HG03378 (cell line): ENCODE results near the gene GBX1.

Experiments
- ATAC-seq: cut with Tn5 transposase; IDR thresholded peaks from one replicate; pipeline ENCODE4 v1.9.1; 2021; ENCODE audit warnings: mild to moderate bottlenecking, moderate library complexity; ENCODE audit not compliant: unreplicated experiment

Gene GBX1

GRCh38 chr7:151129117-151129959 is 38.2 kb downstream of the GBX1 start:
- ATAC-seq, result no peak

GRCh38 chr7:151128716-151129115 is 38.8 kb downstream of the GBX1 start:
- ATAC-seq, result no peak

DNA sequence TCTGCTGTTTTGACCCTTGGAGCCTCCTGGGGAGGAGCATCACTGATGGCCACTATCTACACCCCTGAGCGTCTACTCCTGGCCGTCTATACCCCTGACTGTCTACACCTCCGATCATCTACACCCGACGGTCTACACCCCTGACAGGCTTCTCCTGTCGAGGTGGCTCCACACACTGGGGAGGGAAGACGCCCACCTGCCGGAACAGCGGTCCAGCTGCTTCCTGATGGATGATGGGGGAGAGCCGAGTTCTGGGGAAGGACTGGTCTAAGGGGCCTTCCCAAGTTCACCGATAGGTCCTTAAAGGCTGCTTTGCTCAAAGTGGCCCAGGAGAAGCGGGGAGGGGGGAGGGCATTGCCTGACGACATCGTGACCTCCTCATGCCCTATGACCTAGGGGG is 39.4 kb downstream of the GBX1 start:
- no peak for ATAC-seq

DNA sequence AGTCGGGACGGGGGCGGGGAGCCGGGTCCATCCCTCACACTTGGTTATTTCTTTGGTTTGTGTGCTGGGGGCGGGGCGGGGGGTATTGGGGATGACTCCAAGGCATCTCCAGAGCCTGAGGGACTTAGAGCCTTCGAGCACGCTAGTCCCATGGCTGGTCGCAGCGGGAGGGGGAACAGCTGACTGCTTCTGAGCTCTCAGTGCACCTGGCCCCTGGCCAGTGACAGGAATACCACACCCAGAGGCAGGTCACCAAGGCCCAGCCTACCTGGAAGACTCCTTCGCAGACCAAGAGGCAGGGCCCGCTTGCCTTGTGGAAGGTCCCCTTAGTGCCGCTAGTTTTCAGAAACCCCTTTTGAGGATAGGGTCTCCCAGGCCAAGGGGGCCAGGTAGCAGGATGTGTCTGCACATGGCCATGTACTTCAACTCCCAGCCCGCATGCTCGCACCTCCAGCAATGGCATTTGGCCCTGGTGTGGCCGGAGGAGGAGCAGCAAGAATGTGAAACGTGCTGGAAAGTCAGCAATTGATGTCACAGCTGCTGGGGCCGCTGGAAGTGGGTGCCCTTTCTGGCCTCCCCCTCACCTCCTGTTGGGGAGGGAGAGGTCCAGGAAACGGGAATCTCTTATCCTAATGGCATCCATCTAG is 40.9 kb downstream of the GBX1 start:
- no peak for ATAC-seq

GRCh38 chr7:151125846-151126481 is 41.5 kb downstream of the GBX1 start:
- no peak for ATAC-seq

DNA sequence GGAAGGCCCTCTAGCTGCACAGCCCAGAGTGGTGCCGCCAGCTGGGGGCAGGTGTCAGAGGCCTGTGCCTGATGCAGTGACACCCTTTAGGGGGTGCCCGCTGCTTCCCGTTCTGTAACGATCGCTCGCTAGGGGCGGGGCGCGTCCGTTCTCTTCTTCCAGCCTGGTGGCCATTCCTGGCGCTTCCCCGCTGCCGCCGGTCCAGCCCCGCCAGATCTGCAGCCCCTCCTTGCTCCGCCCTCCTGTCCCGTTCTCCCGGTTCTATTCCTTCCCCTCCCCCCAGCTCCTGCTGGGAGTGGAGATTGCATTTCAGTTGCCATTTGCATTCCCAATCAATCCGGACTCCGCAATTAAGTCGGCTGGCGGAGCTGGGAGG is 42.0 kb downstream of the GBX1 start:
- no peak for ATAC-seq

GRCh38 chr7:151124899-151125399 is 42.5 kb downstream of the GBX1 start:
- no peak for ATAC-seq

- no peak for ATAC-seq
Measured at GRCh38 chr7:151124481-151124880, 43.0 kb downstream of the GBX1 start.

GRCh38 chr7:151123822-151124464 is 43.6 kb downstream of the GBX1 start:
- peak; percentile 67 for ATAC-seq

DNA sequence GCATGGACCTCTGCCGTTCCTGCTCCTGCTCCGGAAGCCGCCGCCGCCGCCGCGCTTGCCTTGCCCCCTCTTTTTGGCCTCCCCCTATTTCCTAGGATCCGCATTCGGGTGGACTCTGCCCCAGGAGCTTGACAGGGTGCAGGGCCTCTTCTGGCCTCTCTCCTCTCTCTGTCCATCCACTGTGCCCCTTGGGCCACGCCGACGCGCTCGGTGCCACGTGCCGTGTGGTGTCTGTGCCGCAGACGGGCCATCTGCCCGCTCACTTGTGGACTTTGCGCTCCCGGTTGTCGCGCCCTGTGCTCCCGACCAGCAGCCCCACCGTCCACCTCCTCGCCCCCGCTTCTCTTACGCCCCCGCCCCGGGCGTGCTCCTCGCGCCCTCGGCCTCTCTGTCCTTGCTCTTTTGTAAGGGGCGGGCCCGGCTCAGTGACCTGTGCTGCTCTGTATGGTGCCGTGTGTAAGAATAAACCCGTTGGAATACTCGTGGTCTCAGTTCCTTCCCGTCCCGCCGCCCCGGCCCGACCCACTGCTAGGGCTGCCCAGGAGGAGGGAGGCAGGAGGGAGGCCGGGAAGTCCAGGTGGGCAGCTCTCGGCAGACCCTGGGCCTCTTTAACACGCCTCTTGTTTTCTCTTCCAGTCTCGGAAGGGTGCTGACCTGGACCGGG is 44.2 kb downstream of the GBX1 start:
- ATAC-seq, result no peak

GRCh38 chr7:151122796-151123157 is 44.7 kb downstream of the GBX1 start:
- ATAC-seq, result no peak

GRCh38 chr7:151122276-151122675 is 45.2 kb downstream of the GBX1 start:
- ATAC-seq, result no peak

- no peak for ATAC-seq
Measured at GRCh38 chr7:151121380-151122170, 45.9 kb downstream of the GBX1 start.

- no peak for ATAC-seq
Measured at GRCh38 chr7:151120896-151121295, 46.6 kb downstream of the GBX1 start.

- ATAC-seq, result no peak
Measured at GRCh38 chr7:151119902-151120301, 47.6 kb downstream of the GBX1 start.

GRCh38 chr7:151119055-151119415 is 48.5 kb downstream of the GBX1 start:
- no peak for ATAC-seq

DNA sequence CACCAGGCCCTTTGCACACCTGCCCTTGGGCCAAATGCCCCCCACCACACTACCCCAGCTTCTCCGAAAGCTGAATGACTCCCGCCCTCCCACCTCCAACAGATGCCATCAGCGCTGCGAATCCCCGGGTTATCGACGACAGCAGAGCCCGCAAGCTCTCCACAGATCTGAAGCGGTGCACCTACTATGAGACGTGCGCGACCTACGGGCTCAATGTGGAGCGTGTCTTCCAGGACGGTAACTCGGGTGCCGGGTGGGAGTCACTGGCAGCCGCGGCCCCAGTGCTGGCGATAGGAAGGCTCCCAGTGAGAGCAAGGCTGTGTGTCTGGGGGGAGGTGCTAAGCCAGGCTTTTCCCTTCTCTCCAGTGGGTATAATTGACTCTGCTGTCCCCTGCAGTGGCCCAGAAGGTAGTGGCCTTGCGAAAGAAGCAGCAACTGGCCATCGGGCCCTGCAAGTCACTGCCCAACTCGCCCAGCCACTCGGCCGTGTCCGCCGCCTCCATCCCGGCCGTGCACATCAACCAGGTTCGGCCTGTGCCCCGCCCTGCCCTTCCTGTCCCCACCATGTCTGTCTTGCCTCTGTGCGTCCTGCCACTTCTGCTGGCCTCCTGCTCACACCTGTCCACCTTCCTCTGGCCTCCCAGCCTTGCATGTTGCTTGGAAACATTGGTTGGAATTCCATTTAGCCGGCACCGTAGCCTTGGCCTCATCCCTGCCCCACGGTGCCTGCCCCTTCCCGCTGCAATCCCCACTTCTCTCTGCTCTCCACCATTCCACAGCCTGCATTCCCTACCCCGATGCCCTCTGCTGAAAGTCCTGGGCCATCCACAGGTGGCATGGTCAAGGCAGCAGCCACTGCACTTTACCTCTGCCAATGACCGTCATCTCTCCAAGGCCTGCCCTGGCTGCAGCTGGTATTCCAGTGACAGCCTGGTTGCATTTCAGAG is 49.1 kb downstream of the GBX1 start:
- ATAC-seq, result no peak

DNA sequence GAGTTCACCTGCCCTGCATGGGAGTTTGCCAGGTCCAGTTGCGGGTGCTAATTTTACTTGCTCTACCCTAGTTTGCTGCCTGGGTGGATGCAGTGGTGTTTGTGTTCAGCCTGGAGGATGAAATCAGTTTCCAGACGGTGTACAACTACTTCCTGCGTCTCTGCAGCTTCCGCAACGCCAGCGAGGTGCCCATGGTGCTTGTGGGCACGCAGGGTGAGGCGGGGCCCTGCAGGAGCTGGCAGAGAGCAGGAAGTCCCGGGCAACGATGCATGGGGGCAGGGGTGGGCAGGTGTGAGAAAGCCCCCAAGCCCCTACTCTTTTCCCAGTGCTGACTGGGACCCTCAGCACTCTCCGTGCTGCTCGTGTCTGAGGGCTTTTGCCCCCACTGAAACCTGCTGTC is 49.9 kb downstream of the GBX1 start:
- no peak for ATAC-seq
